ENCODE data around the gene GAL.

GAL gene

DNA sequence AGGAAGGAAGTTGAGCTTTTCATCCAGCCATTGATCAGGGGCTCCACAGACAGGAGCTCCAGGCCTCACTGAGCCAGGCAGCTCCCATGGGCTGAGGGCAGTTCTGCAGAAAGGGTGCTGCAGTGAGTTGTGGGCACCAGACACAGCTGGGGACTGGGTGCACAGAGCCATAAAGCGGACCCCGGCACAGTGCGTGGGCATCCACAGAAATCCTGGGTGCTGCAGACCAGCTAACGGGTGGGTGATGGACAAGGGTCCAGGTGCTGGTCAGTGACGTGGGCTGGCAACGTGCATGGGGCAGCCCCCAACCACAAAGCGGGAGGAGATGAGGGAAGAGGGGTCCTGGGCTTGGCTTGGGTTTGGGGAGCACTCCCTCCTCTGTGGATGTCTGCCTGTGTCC, 19.4 kb upstream of the GAL start:
- no peak overlapping the region for H3K27ac Mint-ChIP-seq

DNA sequence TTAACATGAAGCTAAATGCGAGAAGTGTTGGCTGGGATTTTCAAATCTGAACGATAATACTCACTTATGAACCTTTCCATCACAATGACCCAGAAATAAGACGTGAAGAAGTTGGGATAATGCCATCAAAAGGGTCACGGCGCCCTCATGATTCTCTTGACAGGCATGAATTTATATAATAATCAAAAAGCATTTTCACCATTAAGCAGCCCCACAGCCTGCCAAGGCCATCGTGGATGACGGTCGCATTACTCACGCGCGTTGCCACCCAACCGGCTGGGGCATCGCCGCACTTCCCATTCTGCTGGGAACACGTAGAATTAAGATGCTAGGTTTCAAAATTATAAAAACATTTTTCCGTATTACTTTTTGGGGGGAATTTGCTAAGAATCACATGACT, 18.9 kb upstream of the GAL start:
- Mint-ChIP-seq H3K36me3 (ENCODE audit: low read depth) (no peaks in the 10 kb centered on the region), H3K4me3 (no peak overlapping the region), H3K27ac (no peak overlapping the region), H3K4me1 (ENCODE audit: low read depth) (no peaks in the 10 kb centered on the region), H3K27me3 (peaks cover 5% of the 10 kb centered on the region), H3K9me3 (no peaks in the 10 kb centered on the region)
- no peak for DNase-seq

More for the DNA sequence above, 19.4 kb upstream of the GAL start:
- peaks cover 5% of the 10 kb centered on the region for H3K27me3 Mint-ChIP-seq
- H3K4me1 Mint-ChIP-seq (ENCODE audit: low read depth): no peaks in the 10 kb centered on the region
- no peak overlapping the region for H3K4me3 Mint-ChIP-seq
- no peak for DNase-seq
- no peaks in the 10 kb centered on the region for H3K9me3 Mint-ChIP-seq
- no peaks in the 10 kb centered on the region for H3K36me3 Mint-ChIP-seq (ENCODE audit: low read depth)

DNA sequence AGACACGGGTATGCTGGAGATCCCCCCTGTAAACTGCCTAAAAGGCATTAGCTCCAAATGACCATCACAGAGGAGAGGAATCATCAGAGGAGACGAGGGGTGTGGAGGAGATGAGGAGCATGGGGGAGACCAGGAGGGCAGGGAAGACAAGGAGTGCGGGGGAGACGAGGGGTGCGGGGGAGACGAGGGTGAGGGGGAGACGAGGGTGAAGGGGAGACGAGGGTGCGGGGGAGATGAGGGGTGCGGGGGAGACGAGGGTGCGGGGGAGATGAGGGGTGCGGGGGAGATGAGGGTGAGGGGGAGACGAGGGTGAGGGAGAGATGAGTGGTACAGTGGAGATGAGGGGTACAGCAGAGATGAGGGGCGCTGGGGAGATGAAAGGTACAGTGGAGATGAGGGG, 17.5 kb upstream of the GAL start:
- no peak for DNase-seq
- Mint-ChIP-seq H3K9me3 (no peaks in the 10 kb centered on the region), H3K27ac (no peak overlapping the region), H3K4me3 (no peak overlapping the region), H3K4me1 (ENCODE audit: low read depth) (no peaks in the 10 kb centered on the region), H3K27me3 (peaks cover 5% of the 10 kb centered on the region), H3K36me3 (ENCODE audit: low read depth) (no peaks in the 10 kb centered on the region)

DNA sequence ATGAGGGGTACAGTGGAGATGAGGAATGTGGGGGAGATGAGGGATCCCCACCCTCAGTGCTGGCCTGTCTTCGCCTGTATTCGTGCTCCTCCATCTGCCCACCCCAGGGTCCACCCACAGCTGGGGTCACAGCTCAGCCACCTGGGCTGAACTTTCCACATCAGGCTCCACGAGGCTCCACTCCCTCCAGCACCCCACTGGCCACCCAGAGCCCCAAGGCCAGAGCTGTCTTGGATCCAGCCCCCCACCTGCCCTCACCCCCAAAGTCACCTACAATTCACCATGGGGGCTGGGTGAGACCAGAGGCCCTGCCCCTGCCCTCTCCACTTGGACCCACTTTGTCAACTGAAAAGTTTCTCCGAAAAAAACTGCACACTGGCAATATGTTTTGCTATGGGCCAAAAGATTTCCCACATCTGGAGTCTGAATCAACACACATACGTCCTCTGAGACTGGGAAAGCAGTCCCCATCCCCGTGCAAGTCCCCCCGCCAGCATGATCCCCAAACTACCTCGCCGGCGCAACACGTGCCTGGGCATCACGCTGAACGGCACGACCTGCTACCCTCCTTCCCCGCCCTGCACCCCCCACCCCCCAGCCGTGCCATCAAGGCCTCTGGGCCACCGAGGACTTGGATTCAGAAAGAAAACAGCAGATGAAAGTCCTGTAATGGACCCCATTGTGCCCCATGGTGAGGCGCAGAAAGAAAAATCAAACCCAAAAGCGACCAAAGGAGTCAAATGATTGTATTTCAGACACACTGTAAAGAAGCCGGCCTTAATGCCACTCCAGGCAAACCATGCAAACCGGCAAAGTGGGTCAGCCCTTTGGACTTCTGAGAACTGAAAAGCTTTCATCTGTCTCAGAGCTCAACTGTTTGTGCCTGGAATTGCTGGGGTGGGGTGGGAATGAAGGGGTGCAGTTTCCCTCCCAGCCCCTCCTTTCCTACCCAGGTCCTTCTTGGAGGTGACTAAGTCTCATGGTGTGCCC, 16.5 kb upstream of the GAL start:
- Mint-ChIP-seq H3K9me3 (no peaks in the 10 kb centered on the region), H3K4me3 (no peak overlapping the region), H3K27ac (no peak overlapping the region), H3K4me1 (ENCODE audit: low read depth) (no peaks in the 10 kb centered on the region), H3K36me3 (ENCODE audit: low read depth) (no peaks in the 10 kb centered on the region), H3K27me3 (peaks cover 5% of the 10 kb centered on the region)
- no peak for DNase-seq

DNA sequence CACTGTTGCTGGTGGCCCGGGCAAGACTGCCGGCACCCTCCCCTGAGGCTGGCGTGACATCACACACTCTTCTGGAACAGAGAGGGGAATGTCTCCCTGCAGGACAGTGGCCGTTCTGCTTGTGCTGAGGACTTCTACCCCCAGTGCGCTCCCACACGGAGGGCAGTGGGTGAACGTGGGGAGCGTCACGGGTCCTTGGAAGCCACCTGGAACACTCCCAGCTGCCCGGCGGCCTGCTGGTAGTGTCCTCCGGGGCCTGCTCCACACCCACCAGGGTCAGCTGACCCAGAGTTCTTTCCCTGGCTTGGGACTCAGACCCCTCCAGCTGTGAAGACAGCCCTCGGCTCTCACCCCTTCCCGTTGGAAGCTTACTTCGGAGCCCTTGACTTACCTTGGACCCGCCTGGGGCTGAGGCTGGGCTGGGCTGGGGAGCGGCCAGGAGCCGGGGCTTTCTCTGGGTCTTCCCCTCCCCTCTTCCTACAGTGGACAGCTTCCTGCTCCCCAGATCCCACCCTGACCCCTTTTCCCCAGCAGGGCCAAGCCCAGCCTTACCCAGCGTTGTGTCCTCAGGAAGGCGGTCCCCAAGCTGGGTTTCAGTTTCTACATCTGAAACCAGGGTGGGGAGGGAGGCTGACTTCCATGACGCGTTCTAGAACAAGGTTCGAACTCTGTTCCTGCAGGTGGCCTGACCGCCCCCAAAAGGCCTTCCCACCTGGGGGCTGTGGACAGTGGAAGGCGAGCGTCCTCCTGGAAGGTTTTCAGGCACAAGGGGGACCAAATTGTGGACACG, 14.8 kb upstream of the GAL start:
- Mint-ChIP-seq H3K9me3 (no peaks in the 10 kb centered on the region), H3K4me3 (no peak overlapping the region), H3K36me3 (ENCODE audit: low read depth) (no peaks in the 10 kb centered on the region), H3K4me1 (ENCODE audit: low read depth) (no peaks in the 10 kb centered on the region), H3K27ac (no peak overlapping the region), H3K27me3 (no peaks in the 10 kb centered on the region)
- no peak for DNase-seq

DNA sequence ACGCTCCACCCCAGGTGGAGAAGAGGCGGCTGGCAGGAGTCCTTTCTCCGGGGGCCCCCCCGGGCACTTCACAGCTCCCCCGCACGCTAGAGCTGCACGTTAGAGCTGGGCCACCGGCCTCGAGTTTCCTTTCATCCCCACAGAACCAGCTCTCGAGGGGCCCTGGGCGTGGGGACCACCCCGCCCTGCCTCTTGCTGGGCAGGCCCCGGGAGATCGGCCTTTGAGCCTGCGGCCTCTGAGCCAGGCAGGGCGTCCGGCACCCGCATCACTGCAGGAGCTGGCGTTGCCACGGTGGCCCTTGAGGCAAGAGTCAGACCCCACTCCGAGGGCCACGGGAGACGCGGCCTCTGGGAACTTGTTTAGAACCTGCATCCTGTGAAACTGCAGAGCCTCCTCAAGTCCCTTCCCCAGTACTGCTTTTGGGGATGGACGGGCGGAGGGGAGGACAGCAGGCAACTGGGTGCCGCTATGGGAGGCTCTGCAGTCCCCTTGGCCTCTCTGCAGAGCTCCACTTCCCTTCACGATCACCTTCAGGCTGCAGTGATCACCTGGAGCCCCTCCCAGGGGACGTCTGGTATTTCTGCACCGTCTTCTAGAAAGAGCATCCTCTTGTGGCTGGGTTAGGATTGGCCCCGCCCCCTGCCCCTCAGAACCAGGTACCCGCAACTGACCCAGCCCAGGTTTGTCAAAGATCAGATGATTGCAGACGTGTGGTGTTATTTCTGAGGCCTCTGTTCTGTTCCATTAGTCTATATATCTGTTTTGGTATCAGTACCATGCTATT, 13.9 kb upstream of the GAL start:
- Mint-ChIP-seq H3K36me3 (ENCODE audit: low read depth) (no peaks in the 10 kb centered on the region), H3K27ac (no peak overlapping the region), H3K4me3 (no peak overlapping the region), H3K9me3 (no peaks in the 10 kb centered on the region), H3K4me1 (ENCODE audit: low read depth) (no peaks in the 10 kb centered on the region), H3K27me3 (no peaks in the 10 kb centered on the region)
- no peak for DNase-seq

DNA sequence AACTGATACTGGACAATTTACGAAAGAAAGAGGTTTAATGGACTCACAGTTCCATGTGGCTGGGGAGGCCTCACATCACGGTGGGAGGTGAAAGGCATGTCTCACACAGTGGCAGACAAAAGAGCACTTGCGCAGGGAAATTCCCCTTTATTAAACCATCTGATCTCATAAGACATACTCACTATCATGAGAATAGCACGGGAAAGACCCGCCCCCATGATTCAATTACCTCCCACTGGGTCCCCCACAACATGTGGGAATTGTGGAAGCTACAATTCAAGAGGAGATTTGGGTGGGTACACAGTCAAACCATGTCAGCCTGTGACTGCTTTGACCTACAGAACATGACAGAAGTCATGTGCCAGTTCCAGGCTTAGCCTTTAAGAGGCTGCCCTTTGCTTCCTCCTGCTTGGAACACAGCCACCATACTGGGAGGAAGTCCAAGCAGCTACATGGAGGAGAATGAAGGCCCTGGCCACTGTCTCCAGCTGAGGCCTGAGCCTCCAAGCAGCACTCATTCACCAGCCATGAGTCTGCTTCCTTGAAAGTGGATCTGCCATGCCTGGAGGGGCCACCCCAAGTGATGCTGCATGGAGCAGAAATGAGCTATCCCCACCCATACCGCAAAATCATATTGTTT, 10.9 kb upstream of the GAL start:
- Mint-ChIP-seq H3K4me3 (no peak overlapping the region), H3K36me3 (ENCODE audit: low read depth) (no peaks in the 10 kb centered on the region), H3K4me1 (ENCODE audit: low read depth) (no peaks in the 10 kb centered on the region), H3K27ac (no peak overlapping the region), H3K27me3 (peaks cover 3% of the 10 kb centered on the region), H3K9me3 (no peaks in the 10 kb centered on the region)
- no peak for DNase-seq

DNA sequence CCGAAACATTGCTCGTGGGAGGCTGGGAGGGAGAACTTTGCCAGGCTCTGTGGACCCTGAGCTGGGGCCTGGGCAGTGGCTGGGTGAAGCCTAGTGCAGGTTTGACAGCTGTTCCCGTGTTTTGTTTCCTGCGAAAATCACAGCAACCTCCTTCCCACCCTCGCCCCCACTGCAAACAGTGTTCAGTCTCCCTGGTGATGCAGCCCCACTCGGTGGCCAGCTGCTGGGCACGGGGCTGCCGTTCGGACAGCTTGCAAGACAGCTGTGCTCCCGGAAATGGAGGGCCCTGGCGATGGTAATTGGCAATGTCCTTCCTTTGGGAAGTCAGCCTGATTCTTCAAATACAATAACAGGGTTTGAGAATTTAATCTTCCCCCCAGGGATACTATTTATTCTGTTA, 10.4 kb upstream of the GAL start:
- Mint-ChIP-seq H3K4me3 (no peak overlapping the region), H3K27me3 (peaks cover 3% of the 10 kb centered on the region), H3K36me3 (ENCODE audit: low read depth) (no peaks in the 10 kb centered on the region), H3K4me1 (ENCODE audit: low read depth) (no peaks in the 10 kb centered on the region), H3K9me3 (no peaks in the 10 kb centered on the region), H3K27ac (no peak overlapping the region)
- no peak for DNase-seq

DNA sequence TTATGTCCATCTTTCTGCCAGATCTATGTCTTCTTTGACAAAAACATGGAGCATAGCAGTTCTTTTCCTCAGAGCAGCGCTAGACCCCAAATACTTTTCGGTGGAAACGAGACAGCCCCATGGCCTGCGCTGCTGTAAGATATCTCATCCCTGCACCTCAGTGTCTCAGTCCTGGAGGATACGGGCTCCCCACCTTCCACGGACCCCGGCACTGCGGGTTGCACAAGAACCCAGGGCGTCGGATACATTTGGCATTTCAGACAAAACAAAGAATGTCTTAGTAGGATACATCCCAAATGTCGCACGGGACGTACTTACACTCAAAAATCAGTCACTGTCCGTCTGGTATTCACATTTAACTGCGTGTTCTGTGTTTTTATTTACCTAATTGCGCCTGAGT, 9.9 kb upstream of the GAL start:
- H3K27ac Mint-ChIP-seq: no peak overlapping the region
- H3K36me3 Mint-ChIP-seq (ENCODE audit: low read depth): no peaks in the 10 kb centered on the region
- H3K4me1 Mint-ChIP-seq (ENCODE audit: low read depth): no peaks in the 10 kb centered on the region
- H3K27me3 Mint-ChIP-seq: peaks cover 5% of the 10 kb centered on the region
- no peak for DNase-seq
- no peak overlapping the region for H3K4me3 Mint-ChIP-seq
- H3K9me3 Mint-ChIP-seq: no peaks in the 10 kb centered on the region

DNA sequence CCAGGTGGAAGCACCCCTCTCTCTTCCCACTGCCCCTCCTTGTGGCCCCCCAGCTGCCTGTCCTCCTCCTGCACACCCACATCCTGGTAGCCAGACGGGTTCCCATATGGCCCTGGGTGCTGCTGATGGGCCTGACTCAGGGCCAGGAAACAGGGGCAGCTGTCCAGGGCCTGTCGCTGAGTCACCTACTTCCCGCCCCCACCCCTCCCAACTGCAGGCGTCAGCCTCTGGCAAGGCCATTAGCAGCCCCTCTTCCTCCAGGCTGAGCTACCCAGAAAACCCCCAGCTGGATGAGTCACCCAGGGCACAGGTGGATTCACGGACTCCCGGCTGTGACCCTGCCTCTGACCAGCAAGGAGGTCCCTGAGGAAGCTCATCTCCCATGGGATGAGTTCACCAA, 6.9 kb upstream of the GAL start:
- Mint-ChIP-seq H3K27me3 (peaks cover 12% of the 10 kb centered on the region), H3K4me1 (ENCODE audit: low read depth) (no peaks in the 10 kb centered on the region), H3K27ac (no peak overlapping the region), H3K9me3 (no peaks in the 10 kb centered on the region), H3K36me3 (ENCODE audit: low read depth) (no peaks in the 10 kb centered on the region), H3K4me3 (no peak overlapping the region)
- DNase-seq: no peak

DNA sequence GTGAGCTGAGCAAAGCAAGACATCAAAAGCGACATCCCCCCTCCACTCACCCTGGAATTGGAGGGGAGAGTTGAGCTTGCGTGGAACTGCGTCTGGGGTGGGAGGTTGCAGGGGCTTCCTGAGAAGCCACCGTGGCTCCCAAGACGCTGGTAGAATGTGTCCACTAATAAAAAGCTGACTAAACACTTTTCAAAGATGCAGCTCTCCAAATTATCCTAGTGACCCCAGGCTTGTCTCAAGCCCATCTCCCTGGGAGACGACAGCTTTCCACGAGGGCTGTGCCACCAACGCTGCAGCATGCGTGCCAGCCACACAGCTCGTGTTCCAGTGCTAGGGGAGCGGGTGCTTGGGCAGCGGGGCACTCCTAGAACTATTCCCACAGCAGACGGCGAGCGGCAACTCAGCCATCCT, 6.3 kb upstream of the GAL start:
- DNase-seq: no peak
- peaks cover 18% of the 10 kb centered on the region for H3K27me3 Mint-ChIP-seq
- no peaks in the 10 kb centered on the region for H3K36me3 Mint-ChIP-seq (ENCODE audit: low read depth)
- no peaks in the 10 kb centered on the region for H3K9me3 Mint-ChIP-seq
- no peaks in the 10 kb centered on the region for H3K4me1 Mint-ChIP-seq (ENCODE audit: low read depth)
- no peak overlapping the region for H3K4me3 Mint-ChIP-seq
- H3K27ac Mint-ChIP-seq: no peak overlapping the region

DNA sequence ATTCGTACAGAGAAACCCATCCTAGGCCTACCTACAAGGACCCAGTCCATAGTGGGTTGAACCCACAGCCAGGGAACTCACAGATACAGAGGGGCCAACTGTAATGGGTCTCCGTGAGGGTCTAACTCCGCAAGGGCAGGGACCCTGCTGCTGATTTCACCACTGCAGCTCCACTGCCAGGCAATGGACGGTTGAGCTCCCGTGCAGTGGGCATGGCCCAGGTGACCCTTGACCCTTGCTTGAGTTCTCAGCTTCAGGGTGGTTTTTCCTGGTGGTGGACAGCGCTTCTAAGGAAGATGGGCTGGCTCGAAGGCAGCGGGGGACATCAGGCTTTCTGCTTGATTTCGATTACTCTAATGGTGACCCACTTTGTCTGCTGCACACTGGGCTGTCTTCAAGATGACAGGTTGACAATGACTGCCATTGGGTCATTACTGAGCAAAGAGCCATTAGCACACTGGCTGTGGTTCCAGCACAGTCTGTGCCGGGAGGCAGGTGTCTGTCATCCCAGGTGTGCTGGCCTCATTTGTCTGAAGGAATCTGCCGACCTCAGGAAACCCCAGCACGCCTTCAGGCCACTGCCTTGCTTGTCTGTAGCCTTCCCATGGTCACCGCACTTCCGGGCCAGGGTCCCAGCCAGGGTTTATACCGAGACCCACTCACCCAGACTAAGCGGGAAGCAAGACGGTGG, 3.7 kb upstream of the GAL start:
- no peaks in the 10 kb centered on the region for H3K4me1 Mint-ChIP-seq (ENCODE audit: low read depth)
- H3K9me3 Mint-ChIP-seq: no peaks in the 10 kb centered on the region
- no peak for DNase-seq
- H3K27me3 Mint-ChIP-seq: peaks cover 37% of the 10 kb centered on the region
- no peak overlapping the region for H3K4me3 Mint-ChIP-seq
- H3K36me3 Mint-ChIP-seq (ENCODE audit: low read depth): no peaks in the 10 kb centered on the region
- no peak overlapping the region for H3K27ac Mint-ChIP-seq

DNA sequence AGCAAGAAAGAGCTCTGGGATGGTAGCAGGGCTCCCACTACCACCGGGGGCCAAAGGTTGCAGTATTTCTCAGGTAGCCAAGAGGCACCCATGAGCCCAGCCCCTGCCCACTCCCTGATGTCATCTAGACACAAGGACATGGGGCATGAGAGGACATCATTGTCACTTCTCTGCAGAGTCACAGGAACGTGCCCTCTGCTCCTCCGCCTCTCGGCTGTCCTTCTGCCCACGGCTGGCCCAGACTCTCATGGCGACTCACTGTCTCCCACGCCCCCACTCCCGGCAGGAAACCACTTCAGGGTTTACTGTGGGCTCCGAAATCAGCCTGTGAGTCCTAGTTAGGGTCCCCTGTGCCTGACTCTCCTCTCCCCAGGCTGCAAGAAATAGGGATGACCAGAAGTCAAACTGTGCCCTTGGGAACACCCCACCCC, 1.8 kb upstream of the GAL start:
- no peak for DNase-seq
- Mint-ChIP-seq H3K9me3 (no peaks in the 10 kb centered on the region), H3K4me1 (ENCODE audit: low read depth) (no peaks in the 10 kb centered on the region), H3K4me3 (no peak overlapping the region), H3K36me3 (ENCODE audit: low read depth) (no peaks in the 10 kb centered on the region), H3K27ac (no peak overlapping the region), H3K27me3 (peaks cover 52% of the 10 kb centered on the region)

DNA sequence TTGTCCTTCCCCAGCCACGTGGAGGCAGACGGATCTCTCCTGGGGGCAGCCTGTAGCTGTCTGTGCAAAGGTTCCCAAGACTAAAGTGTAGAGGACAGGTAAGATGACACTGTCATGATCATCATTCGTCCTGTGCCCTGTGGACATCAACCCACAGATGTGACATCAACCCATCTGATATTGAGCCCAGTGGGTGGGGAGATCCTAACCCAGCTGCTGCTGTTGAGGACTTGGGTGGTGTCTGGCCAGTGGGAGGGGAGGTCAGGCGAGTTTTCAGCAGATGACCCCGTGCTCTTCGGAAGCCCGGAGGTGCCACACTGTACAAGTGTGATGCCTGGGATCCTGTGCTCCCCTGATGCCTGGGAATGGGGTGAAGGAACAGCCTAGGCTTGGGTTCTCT, 1.2 kb upstream of the GAL start:
- H3K4me1 Mint-ChIP-seq (ENCODE audit: low read depth): no peaks in the 10 kb centered on the region
- no peak for DNase-seq
- H3K36me3 Mint-ChIP-seq (ENCODE audit: low read depth): no peaks in the 10 kb centered on the region
- no peak overlapping the region for H3K27ac Mint-ChIP-seq
- no peak overlapping the region for H3K4me3 Mint-ChIP-seq
- H3K9me3 Mint-ChIP-seq: no peaks in the 10 kb centered on the region
- H3K27me3 Mint-ChIP-seq: peaks cover 52% of the 10 kb centered on the region

Measured in activated T-cell treated with anti-CD3 and anti-CD28 coated beads, Interleukin-2, amount 50 U/mL, for 24 hours (primary cell).